ENCODE results near the gene AKAP9. TPM values are rescaled to one million over a fixed set of nuclear protein-coding genes. Genes with fewer than 3 reads are reported as not detected.

AKAP9 gene
- total and polyA plus RNA-seq, 9 of the 15 experiments (the other 6 are each of a cell fraction or from before 2014, with no cell fraction given): 25.5 to 80.9 (median 46.3) TPM

DNA sequence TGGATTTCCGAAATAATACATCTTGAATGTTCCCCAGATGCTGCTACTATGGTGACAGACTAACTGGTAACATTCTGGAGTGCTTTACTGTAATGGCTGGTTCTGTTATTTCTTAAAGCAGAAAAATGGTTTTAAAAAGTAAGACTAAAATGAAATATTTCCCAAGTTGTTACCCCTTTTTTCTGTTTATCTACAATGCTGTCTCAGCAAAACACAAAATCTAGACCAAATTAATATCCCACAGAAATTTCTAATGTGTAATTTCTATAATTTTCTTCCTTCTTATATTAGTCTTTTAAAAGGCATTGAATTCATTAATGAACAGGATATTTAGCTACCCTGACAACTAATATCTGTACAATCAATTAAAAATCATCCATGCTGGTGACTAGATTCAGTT is 41.1 kb upstream of the AKAP9 start:
- DNase-seq (ENCODE audit: extremely low read depth in 1 of 4, low spot score in 3 of 4) (no peak), ATAC-seq (no peak), FAIRE-seq (no peak)
- intact Hi-C loops (cut with micrococcal nuclease): no loop called here
- ChIA-PET POLR2A (no interaction called here), CTCF (ENCODE audit: low intra/inter-chr PET ratio) (no interaction called here)
- Histone ChIP-seq H3K4me2 (ENCODE audit: insufficient read depth, low read length) (no peak overlapping the region), H3K79me2 (ENCODE audit: control insufficient read depth, insufficient read depth, low read length) (no peaks in the 10 kb centered on the region), H3K27ac (ENCODE audit: extremely low read depth, low read depth, low read length) (no peak overlapping the region), H3K9me3 (replicated peaks; ENCODE audit: control insufficient read depth, insufficient read depth, low read depth, low read length) (no peaks in the 10 kb centered on the region), H3K4me3 (no peak overlapping the region), H3K9ac (ENCODE audit: insufficient read depth in 1 of 2, low read depth in 2 of 2, low read length in 2 of 2) (no peak overlapping the region), H2AFZ (ENCODE audit: low read depth, low read length) (no peak overlapping the region), H3K36me3 (ENCODE audit: control insufficient read depth, insufficient read depth, low read length) (no peaks in the 10 kb centered on the region), H3K27me3 (ENCODE audit: control insufficient read depth in 2 of 2, insufficient read depth in 2 of 2, low read length in 2 of 2) (no peaks in the 10 kb centered on the region), H3K9me1 (ENCODE audit: control insufficient read depth, insufficient read depth, low read length) (no peaks in the 10 kb centered on the region), H4K20me1 (replicated peaks; ENCODE audit: control insufficient read depth, insufficient read depth, low read length) (no peaks in the 10 kb centered on the region), H3K4me1 (replicated peaks in 1 of 2; ENCODE audit: control insufficient read depth in 2 of 2, insufficient read depth in 2 of 2, low read length in 2 of 2) (peaks cover 0 to 6% of the 10 kb centered on the region in 2 experiments; a peak in 2 of 5 replicates)
- no TSS peak for BruUV-seq (replicated peaks)
- WGBS (ENCODE audit: insufficient coverage, low coverage, missing lambda C conversion rate): 52% methylated on average over 1 of the region's 1 CpG
- in situ Hi-C loops (cut with MboI): no loop called here
- TF ChIP-seq ZNF133 (CRISPR knock-in tag; IDR thresholded peaks at IDR 0.05): no peak
- no peak for TF ChIP-seq ZNF311 (CRISPR knock-in tag; IDR thresholded peaks at IDR 0.05)
- TF ChIP-seq MAFF (IDR thresholded peaks at IDR 0.05; ENCODE audit: low read length): peak; percentile 66
- peak; percentile 63; the same call in 1 of the 2 replicates for TF ChIP-seq MAFK (IDR thresholded peaks at IDR 0.05; ENCODE audit: low read length)
- no peak for TF ChIP-seq PCBP2 (IDR thresholded peaks at IDR 0.05; ENCODE audit: low read depth, low read length, poor library complexity, severe bottlenecking)
- no peak for TF ChIP-seq ZKSCAN3 (CRISPR knock-in tag; IDR thresholded peaks at IDR 0.05)
- TF ChIP-seq MAFG (tag; conservative IDR thresholded peaks at IDR 0.05): peak; percentile 44
- TF ChIP-seq, protein P1, sequence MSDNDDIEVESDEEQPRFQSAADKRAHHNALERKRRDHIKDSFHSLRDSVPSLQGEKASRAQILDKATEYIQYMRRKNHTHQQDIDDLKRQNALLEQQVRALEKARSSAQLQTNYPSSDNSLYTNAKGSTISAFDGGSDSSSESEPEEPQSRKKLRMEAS (CRISPR knock-in tag; IDR thresholded peaks at IDR 0.05): no peak
- TF ChIP-seq, protein P2, sequence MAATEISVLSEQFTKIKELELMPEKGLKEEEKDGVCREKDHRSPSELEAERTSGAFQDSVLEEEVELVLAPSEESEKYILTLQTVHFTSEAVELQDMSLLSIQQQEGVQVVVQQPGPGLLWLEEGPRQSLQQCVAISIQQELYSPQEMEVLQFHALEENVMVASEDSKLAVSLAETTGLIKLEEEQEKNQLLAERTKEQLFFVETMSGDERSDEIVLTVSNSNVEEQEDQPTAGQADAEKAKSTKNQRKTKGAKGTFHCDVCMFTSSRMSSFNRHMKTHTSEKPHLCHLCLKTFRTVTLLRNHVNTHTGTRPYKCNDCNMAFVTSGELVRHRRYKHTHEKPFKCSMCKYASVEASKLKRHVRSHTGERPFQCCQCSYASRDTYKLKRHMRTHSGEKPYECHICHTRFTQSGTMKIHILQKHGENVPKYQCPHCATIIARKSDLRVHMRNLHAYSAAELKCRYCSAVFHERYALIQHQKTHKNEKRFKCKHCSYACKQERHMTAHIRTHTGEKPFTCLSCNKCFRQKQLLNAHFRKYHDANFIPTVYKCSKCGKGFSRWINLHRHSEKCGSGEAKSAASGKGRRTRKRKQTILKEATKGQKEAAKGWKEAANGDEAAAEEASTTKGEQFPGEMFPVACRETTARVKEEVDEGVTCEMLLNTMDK (IDR thresholded peaks at IDR 0.05; ENCODE audit: borderline replicate concordance, insufficient read depth, low read depth, low read length, poor library complexity, severe bottlenecking): no peak
- TF ChIP-seq ZNF316 (IDR thresholded peaks at IDR 0.05): peak; percentile 88
- no peak for TF ChIP-seq MCM2 (IDR thresholded peaks at IDR 0.05; ENCODE audit: low read depth)
- no peak for TF ChIP-seq ZNF12 (CRISPR knock-in tag; IDR thresholded peaks at IDR 0.05)
- TF ChIP-seq ZNF561 (CRISPR knock-in tag; conservative IDR thresholded peaks at IDR 0.05): no peak
- TF ChIP-seq HEY1 (CRISPR knock-in tag; IDR thresholded peaks at IDR 0.05; ENCODE audit: borderline replicate concordance): no peak
- TF ChIP-seq C11orf30 (IDR thresholded peaks at IDR 0.05; ENCODE audit: low read depth): peak; percentile 73
- TF ChIP-seq CBX8 (IDR thresholded peaks at IDR 0.05; ENCODE audit: borderline replicate concordance, extremely low read depth, low read depth, low read length, poor library complexity, severe bottlenecking): no peak
- TF ChIP-seq HDGF (IDR thresholded peaks at IDR 0.05): no peak
- TF ChIP-seq, protein P3, sequence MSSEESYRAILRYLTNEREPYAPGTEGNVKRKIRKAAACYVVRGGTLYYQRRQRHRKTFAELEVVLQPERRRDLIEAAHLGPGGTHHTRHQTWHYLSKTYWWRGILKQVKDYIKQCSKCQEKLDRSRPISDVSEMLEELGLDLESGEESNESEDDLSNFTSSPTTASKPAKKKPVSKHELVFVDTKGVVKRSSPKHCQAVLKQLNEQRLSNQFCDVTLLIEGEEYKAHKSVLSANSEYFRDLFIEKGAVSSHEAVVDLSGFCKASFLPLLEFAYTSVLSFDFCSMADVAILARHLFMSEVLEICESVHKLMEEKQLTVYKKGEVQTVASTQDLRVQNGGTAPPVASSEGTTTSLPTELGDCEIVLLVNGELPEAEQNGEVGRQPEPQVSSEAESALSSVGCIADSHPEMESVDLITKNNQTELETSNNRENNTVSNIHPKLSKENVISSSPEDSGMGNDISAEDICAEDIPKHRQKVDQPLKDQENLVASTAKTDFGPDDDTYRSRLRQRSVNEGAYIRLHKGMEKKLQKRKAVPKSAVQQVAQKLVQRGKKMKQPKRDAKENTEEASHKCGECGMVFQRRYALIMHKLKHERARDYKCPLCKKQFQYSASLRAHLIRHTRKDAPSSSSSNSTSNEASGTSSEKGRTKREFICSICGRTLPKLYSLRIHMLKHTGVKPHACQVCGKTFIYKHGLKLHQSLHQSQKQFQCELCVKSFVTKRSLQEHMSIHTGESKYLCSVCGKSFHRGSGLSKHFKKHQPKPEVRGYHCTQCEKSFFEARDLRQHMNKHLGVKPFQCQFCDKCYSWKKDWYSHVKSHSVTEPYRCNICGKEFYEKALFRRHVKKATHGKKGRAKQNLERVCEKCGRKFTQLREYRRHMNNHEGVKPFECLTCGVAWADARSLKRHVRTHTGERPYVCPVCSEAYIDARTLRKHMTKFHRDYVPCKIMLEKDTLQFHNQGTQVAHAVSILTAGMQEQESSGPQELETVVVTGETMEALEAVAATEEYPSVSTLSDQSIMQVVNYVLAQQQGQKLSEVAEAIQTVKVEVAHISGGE (CRISPR knock-in tag; IDR thresholded peaks at IDR 0.05): no peak
